Activated gamma-delta T cell treated with Interleukin-2 at 50 U/mL for 16 hours (primary cell): ENCODE results near the gene OXER1.

ENCODE experiments used
- DNase-seq: peaks from one replicate; pipeline ENCODE4 v3.0.0-alpha.2; 2020

The OXER1 gene

DNA sequence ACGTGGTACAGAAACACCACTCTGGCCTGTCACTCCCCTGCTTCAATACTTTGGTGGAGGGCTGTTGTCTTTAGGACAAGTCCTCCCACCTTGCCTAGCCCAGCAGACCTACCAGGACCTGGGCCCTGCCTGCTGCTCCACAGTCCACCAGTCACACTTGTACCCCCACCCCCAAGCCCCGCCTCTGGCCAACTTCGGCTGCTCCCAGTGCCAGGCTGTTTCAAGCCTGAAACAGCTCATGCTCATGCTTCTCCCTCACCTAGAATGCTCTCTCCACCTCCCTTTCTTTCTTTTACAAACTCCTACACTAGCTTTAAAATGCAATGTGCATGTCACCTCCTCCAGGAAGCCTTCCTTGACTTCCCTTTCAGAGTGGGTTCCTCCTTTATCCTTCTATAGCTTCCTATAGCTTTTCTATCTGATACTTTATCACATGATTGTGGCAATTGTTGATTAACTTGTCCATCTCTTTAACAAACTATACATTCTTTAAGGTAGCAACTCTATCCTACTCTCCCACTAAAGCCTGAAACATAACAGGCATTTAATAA is 4.8 kb upstream of the OXER1 start:
- DNase-seq = no peak

GRCh38 chr2:42767899-42768705 is 4.2 kb upstream of the OXER1 start:
- DNase-seq = no peak

GRCh38 chr2:42767080-42767898 is 3.4 kb upstream of the OXER1 start:
- DNase-seq = no peak

DNA sequence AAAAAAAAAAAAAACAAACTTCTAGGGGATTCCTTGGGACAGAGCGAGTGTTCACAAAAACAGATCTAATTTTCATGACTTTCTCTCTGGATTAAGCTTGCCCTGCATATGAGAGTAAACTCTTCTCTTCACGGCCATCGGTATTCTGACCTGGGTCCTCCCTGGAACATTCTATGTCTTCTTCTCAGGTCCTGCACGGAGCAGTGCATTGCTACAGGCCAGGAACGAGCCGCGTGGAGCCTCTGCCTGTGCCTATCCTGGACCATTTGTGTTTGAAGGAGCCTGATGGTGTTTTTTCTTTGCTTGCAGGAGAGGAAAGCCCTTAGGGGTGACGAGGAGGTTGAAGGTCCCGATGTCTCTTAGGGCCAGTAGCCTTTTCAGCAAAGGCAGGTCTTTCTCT is 1.8 kb upstream of the OXER1 start:
- DNase-seq = no peak

DNA sequence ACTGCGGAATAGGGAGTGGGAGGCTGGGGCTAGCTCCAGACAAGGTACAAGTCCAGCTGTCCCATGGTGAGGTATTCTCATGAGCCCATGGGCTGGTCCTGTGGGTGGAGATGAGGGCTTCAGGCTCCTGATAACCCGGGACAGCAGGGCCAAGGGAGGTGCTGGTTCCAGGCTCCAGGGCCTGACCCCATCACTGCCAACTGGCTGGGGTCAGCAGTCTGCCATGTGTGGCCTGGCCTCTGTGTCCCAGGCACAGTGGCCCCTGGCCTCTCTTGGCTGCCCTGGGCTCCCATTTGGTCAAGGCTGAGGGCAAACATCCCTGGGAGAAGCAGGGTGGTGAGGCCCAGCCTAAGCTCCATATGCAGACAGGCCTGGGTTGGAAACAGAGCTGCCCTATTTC is 966 bp upstream of the OXER1 start:
- DNase-seq = no peak

- DNase-seq = no peak
These were observed 821 bp downstream of the OXER1 start for GRCh38 chr2:42762823-42763804.

DNA sequence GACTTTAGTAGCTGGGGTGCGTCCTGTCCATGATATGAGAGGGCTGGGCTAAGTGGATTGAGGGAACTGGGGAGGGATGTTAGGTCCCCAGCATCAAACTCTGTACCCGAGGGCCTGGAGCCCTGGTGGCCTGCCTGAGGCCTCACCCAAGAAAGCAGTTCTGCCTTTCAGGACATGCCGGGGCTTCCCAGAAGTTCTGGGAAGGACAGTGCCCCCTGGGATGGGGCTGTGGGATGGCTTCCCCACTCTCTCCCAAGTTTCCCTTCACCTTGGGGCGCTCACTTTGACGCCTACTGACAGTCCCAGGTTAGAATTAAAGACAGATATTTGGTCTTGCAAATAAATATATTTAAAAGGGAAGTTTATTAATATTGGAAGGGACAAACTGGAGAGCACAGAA is 1.8 kb downstream of the OXER1 start:
- no peak for DNase-seq

DNA sequence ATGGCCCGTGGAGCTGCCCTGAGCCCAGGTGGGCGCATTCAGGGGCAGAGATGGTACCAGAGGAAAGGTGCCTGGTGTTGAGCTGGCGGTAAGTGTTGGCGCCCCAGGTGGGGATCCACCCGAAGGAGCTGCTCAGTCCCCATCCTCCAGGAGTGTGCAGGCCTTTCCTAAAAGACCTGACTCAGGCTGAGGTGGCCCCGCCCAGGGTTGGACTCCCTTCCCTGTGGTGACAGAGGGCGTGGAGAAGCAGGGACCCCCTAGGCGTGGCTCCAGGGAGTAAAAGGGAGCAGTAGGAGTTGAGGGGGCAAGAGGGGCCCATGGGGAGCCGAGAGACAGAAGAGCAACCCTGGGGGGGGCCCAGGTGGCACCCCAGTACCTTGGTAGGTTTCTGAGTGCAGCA is 2.4 kb downstream of the OXER1 start:
- no peak for DNase-seq

DNA sequence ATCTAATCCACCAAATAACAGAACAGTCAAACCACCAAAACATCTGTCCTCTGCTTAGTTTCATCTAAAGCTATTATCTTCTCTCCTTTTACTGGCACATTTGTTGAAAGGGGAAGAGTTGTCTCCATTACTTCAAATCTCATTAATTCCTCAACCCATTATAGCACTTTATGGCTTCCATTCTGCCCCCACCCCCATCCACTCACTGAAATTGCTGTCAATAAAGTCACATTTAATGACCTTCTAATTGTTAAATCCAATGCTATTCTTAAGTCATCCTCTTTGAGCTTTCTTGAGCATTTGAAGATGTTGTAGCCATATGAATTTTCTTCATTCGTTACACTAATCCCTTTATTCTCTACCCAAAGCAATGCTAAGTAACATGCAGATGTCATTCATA is 5.2 kb downstream of the OXER1 start:
- DNase-seq = no peak

DNA sequence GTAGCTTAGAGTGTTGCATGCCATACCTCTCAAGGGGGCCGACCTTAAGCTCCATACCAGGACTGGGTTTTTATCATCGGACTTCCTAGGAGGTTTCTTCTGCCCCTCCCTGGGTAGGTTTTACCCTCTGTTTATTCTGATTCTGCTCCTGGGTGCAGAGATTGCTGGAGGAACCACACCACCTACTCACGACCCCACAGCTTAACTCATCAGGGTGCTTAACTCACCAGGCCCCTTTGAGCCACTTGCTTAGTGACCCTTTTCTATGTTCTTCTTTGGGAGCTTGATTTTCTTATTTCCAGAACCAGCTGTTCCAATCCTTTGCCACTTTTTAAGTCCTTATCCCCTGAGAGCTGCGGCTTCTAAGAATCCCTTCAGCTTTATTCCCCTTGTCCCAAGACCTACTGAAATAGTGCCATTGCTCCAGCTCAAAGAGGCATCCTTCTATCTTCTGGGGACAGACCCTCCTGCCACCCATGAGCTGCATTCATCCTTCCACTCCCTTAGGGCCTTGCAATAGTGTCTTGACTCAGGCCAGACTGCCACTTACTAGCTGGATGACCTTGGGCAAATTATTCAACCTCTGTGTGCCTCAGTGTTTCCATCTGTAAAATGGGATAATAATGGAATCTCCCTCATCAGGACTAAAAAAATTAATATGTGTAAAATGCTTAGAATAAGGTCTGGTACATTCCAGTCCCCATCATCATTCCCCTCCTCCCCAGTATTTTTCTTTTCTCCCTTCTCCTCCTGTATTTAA is 5.8 kb downstream of the OXER1 start:
- DNase-seq = no peak

DNA sequence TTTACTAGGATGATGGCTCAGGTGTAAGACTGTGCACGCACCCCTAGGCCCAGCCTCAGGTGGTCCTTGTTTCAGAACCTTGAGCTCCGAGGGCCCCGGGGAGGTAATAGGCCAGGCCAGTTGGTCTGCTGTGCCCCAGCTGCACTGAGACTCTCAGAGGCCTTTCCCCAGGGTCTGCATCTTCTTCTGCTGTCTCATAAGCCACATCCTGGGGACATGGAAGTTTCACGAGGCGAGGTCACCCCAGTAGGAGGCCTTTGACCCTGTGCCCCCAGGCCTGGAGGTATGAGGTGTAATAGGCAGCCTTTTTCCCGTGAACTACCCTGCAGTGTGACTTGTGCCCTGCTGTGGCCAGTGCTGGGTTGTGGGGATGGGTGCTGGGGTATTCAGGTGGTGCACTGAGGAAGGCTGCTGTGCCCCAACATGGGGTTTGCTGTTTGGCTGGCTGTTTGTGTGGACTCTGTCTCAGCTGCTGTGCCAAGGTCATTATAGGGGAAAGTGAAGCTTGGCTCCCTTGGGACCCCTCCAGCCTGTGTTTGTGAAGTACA is 6.9 kb downstream of the OXER1 start:
- DNase-seq = no peak

DNA sequence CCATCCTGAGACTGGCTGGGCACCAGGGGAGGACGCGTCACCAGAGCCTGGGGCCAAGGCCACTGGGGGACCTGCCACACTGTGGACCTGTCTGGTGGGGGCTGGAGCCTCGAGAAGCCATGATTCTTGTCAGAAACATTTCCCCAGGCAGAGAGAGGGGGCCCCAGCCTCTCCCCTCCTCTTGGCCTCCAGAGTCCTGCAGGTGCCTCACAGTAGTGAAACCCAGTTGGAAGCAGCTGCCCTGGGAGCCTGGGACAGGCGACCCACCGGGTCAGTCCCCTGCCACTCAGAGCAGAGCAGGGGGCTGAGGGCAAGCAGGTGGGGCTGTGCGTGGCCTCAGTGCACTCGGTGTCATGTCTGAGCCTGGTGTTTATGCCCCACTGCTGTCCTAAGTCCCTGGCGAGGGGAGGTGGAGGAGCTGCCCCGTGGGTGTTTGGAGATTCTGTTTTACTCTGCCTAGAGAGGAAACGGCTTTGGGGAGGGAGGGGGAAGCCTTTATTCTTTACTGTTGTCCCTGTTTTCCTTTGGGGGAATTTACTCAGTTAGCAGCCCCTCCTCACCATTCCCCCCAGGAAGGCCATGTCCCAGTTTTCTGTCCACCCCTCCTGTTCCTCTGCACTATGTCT is 7.7 kb downstream of the OXER1 start:
- DNase-seq = no peak

- no peak for DNase-seq
These were observed 8.6 kb downstream of the OXER1 start for GRCh38 chr2:42755191-42755880.

- DNase-seq = no peak
These were observed 9.2 kb downstream of the OXER1 start for GRCh38 chr2:42754776-42755140.

DNA sequence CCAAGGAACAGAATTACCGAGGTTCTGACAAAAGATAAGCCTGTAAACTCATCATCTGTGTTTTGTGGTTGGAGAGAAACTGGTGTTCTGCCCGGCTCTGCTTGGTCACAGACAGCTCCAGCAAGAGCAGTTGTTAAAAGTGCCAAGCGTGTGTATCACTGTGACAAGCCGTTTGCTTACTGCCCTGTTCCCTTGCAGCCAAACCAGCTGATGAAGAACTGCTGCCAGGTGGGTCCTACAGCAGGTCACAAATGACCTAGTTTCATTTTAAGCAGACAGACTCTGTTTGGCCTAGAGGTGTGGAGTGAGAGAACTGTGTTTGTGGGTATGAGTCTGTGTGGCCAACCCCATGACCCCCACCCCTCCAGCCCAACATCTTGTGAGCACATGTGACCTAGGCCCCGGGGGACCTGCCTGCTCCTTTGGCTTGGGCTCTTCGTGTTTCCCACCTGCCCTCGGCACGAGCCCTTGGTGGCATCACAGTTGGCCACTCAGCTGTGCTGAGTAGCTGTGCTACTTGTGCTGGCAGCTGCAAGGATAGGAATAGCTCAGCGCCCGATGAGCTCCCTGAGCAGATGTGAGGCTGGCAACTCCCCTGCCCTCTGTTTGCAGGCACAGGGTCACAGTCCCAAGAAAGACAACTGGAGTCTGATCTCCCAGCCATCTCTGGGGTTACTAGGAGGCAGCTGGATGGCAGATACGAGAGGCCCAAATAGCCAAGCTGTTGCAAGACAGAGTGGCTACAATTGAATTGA is 9.7 kb downstream of the OXER1 start:
- DNase-seq = no peak

DNA sequence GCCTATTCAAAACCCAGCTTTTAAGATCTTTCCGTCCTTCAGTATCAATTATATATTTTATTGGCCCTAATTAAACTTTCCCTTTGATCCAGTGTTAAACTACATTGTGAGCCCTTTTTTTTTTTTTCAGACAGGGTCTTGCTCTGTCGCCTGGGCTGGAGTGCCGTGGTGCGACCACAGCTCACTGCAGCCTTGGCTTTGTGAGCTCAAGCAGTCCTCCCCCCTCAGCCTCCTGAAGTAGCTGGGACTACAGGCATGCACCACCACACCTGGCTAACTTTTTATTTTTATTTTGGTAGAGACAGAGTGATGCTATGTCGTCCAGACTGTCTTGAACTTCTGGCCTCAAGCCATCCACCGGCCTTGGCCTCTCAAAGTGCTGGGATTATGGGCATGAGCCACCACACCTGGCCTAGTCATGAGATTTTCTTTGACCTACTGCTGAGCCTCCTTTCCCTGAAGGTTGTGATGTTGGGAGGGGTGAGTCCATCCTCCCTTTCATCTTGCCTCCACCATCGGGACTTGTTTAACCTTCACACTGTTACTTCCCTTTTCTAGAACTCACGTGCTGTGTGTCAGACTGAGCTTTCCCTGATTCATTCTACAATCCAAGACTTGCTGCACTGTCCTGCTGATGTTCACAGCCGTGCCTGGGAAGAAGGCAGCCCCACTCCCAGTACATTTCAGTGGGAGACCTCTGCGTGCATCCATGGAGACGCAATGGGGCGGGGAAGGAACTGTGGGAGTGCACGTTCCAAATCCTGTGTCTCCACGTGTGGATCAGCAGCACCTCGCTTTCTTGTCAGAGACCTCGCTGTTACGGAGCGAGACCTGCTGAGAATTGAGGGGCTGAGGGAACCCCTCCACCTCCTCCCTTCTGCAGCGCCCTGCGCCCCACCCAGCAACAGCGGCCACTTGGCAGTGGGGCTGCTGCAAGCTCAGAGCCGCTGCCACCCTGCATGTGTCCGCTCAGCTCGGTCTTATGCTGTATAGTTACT is 10.8 kb downstream of the OXER1 start:
- no peak for DNase-seq

DNA sequence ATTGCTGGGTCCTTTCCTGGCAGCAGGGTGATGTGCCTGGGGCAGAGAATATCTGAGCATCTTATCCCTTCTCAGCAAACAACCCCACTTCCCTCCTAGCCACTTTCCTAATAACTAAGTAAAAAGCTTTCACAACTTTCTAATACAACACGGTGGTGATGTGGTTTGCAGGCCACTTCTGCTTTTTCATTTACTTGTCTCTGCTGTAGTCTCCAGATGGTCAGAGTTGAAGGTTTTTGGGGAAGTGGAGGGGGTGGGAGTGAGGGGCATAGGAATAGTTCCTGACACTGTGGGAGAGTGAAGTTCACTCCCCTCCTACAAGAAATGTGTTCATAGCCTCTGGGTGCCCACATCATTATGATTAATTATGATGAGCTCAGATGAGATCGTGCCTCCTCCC is 11.6 kb downstream of the OXER1 start:
- DNase-seq = no peak

GRCh38 chr2:42748840-42749239 is 15.1 kb downstream of the OXER1 start:
- DNase-seq = no peak

- DNase-seq = no peak
These were observed 16.5 kb downstream of the OXER1 start for GRCh38 chr2:42747422-42747821.
